ENCODE results near the gene CNPY2. TPM values are rescaled to one million over a fixed set of nuclear protein-coding genes. Genes with fewer than 3 reads are reported as not detected.
"Not testable (repeated sequence)": the region's sequence is repeated elsewhere in the genome, so short reads cannot be mapped to it uniquely, and the experiment has no call there.

CNPY2 gene
- total RNA-seq, 2 donors from 2014 or later: 40.2 to 103 TPM

- H3K36me3 ChIP-seq (replicated peaks in 1 of 2; ENCODE audit: insufficient read depth in 1 of 2, low read depth in 2 of 2): peaks cover 41 to 56% of the 10 kb centered on the region in 2 donors
Measured at GRCh38 chr12:56348776-56349175, 33.0 kb upstream of the CNPY2 start.

GRCh38 chr12:56347255-56347654 lies 31.5 kb upstream of the CNPY2 start:
- ATAC-seq; H3K4me1 ChIP-seq; H3K4me3 ChIP-seq; intact Hi-C loops (cut with DNase I); H3K27ac ChIP-seq; H3K9me3 ChIP-seq; DNase-seq; H3K27me3 ChIP-seq: not testable (repeated sequence)
- 85 to 90% methylated on average over 9 of the region's 9 CpGs for WGBS, 2 donors
- H3K36me3 ChIP-seq (replicated peaks in 1 of 2; ENCODE audit: insufficient read depth in 1 of 2, low read depth in 2 of 2): peaks cover 47 to 56% of the 10 kb centered on the region in 2 donors

More at GRCh38 chr12:56348776-56349175, 33.0 kb upstream of the CNPY2 start:
- no peak overlapping the region for H3K27ac ChIP-seq
- H3K4me3 ChIP-seq: no peak overlapping the region
- 92 to 98% methylated on average over 5 of the region's 5 CpGs for WGBS, 2 donors
- no peak for ATAC-seq
- intact Hi-C loops (cut with DNase I): no loop called here
- no peak for DNase-seq
- no peaks in the 10 kb centered on the region for H3K27me3 ChIP-seq
- H3K9me3 ChIP-seq: no peaks in the 10 kb centered on the region
- TF ChIP-seq CTCF (IDR thresholded peaks at IDR 0.05) (no peak), POLR2A (IDR thresholded peaks at IDR 0.05) (no peak)
- no peaks in the 10 kb centered on the region for H3K4me1 ChIP-seq

- Histone ChIP-seq H3K4me3 (no peak overlapping the region), H3K36me3 (replicated peaks in 1 of 2; ENCODE audit: insufficient read depth in 1 of 2, low read depth in 2 of 2) (peaks cover 46 to 55% of the 10 kb centered on the region in 2 donors), H3K27ac (no peak overlapping the region), H3K9me3 (no peaks in the 10 kb centered on the region), H3K4me1 (no peaks in the 10 kb centered on the region), H3K27me3 (no peaks in the 10 kb centered on the region)
- 74 to 90% methylated on average over 5 to 7 of the region's 7 CpGs for WGBS, 2 donors
- peak; percentile 38 for ATAC-seq
- intact Hi-C loops (cut with DNase I): no loop called here
- no peak for TF ChIP-seq CTCF (IDR thresholded peaks at IDR 0.05)
- TF ChIP-seq POLR2A (IDR thresholded peaks at IDR 0.05): no peak
- DNase-seq: peak in 1 of 4 donors; percentile 17
Measured at GRCh38 chr12:56346675-56347074, 30.9 kb upstream of the CNPY2 start.

- intact Hi-C loops (cut with DNase I); H3K4me3 ChIP-seq; H3K9me3 ChIP-seq; DNase-seq; ATAC-seq; H3K27ac ChIP-seq; H3K4me1 ChIP-seq; H3K27me3 ChIP-seq: not testable (repeated sequence)
- peaks cover 11 to 21% of the 10 kb centered on the region in 2 donors for H3K36me3 ChIP-seq (replicated peaks in 1 of 2; ENCODE audit: insufficient read depth in 1 of 2, low read depth in 2 of 2)
- WGBS, 2 donors: 97 to 100% methylated on average over 2 of the region's 2 CpGs
Measured at GRCh38 chr12:56342290-56342689, 26.5 kb upstream of the CNPY2 start.

- H3K4me1 ChIP-seq: no peaks in the 10 kb centered on the region
- no peaks in the 10 kb centered on the region for H3K27me3 ChIP-seq
- intact Hi-C loops (cut with DNase I): no loop called here
- no peak overlapping the region for H3K27ac ChIP-seq
- DNase-seq: no peak
- no peak for TF ChIP-seq CTCF (IDR thresholded peaks at IDR 0.05)
- TF ChIP-seq POLR2A (IDR thresholded peaks at IDR 0.05): no peak
- no peaks in the 10 kb centered on the region for H3K9me3 ChIP-seq
- H3K4me3 ChIP-seq: no peak overlapping the region
- ATAC-seq: no peak
- WGBS, 2 donors: 8 to 9% methylated on average over 1 of the region's 1 CpG
- H3K36me3 ChIP-seq (replicated peaks in 1 of 2; ENCODE audit: insufficient read depth in 1 of 2, low read depth in 2 of 2): peaks cover 9 to 16% of the 10 kb centered on the region in 2 donors
Measured at GRCh38 chr12:56341616-56342015, 25.8 kb upstream of the CNPY2 start.

GRCh38 chr12:56339158-56339422 lies 23.3 kb upstream of the CNPY2 start:
- Histone ChIP-seq H3K4me3 (no peak overlapping the region), H3K27ac (peak overlapping the region in 1 of 4 donors; percentile 50), H3K9me3 (no peaks in the 10 kb centered on the region), H3K4me1 (no peaks in the 10 kb centered on the region), H3K27me3 (no peaks in the 10 kb centered on the region), H3K36me3 (replicated peaks in 1 of 2; ENCODE audit: insufficient read depth in 1 of 2, low read depth in 2 of 2) (peaks cover 6 to 9% of the 10 kb centered on the region in 2 donors)
- DNase-seq (no peak), ATAC-seq (no peak)
- 57 to 90% methylated on average over 1 of the region's 1 CpG for whole genome bisulfite sequencing, 2 donors
- intact Hi-C loops (cut with DNase I): no loop called here
- no peak for TF ChIP-seq CTCF (IDR thresholded peaks at IDR 0.05)
- TF ChIP-seq POLR2A (IDR thresholded peaks at IDR 0.05): no peak

Data from body of pancreas (tissue), 4 donors.